SK-N-SH (cell line): ENCODE results near the gene FREY1. TPM values are rescaled to one million over a fixed set of nuclear protein-coding genes. Genes with fewer than 3 reads are reported as not detected.

Experiments used
- CTCF ChIA-PET: fragments of 300-600, 350-600 bp; formaldehyde crosslinking; extraction: SDS; loops from one replicate; lab custom pipeline; 2021; lab: Yijun Ruan, JAX
- POLR2A ChIA-PET: fragments of 350-600 bp; sonication (Branson Sonifier 250); formaldehyde crosslinking; extraction: SDS; loops from one replicate; lab custom pipeline; 2020; ENCODE audit warnings: antibody characterized with exemption, inconsistent platforms; lab: Yijun Ruan, JAX
- DNase-seq: peaks from one replicate; pipeline ENCODE4 v3.0.0; 2012
- H2AFZ ChIP-seq: fragments of 200-600 bp; sonication (generic); 2 replicates; pipeline ENCODE4 v1.8.1; 2016; ENCODE audit warnings: antibody characterized with exemption, mild to moderate bottlenecking, low read depth
- H3F3A ChIP-seq: fragments of 200-600 bp; sonication (generic); replicated peaks from 2 replicates; pipeline ENCODE3; 2016; ENCODE audit warnings: antibody characterized with exemption, mild to moderate bottlenecking; ENCODE audit not compliant: insufficient read depth
- H3K27ac ChIP-seq, 2 experiments: fragments of 200-500 bp in 1 of 2; fragments of 200-600 bp in 1 of 2; sonication (Bioruptor generic) in 1 of 2; sonication (generic), shearing (Covaris generic) in 1 of 2; 2 replicates each; pipeline versions ENCODE4 v1.5.1 to v1.6.1; 2014 to 2016; ENCODE audit warnings: low read depth in 2 of 2, inconsistent platforms in 1 of 2, low read length in 1 of 2, mild to moderate bottlenecking in 1 of 2, mixed read lengths in 1 of 2
- H3K27me3 ChIP-seq: fragments of 200-600 bp; sonication (generic), shearing (Covaris generic); 2 replicates; pipeline ENCODE4 v1.6.1; 2016; ENCODE audit warnings: mixed run types; ENCODE audit not compliant: insufficient read depth
- H3K36me3 ChIP-seq, 2 experiments: fragments of 200-500 bp in 1 of 2; fragments of 200-600 bp in 1 of 2; sonication (Bioruptor generic) in 1 of 2; sonication (generic) in 1 of 2; replicated peaks in 1 of 2; 2 replicates each; pipeline versions ENCODE3 to v1.5.1; 2014 to 2016; ENCODE audit warnings: low read length in 1 of 2, mild to moderate bottlenecking in 1 of 2; ENCODE audit not compliant: insufficient read depth in 2 of 2, control insufficient read depth in 1 of 2
- H3K4me1 ChIP-seq, 2 experiments: fragments of 200-500 bp in 1 of 2; fragments of 200-600 bp in 1 of 2; sonication (Bioruptor generic) in 1 of 2; sonication (generic), shearing (Covaris generic) in 1 of 2; 2 replicates each; pipeline versions ENCODE4 v1.5.1 to v1.6.1; 2014 to 2016; ENCODE audit warnings: low read depth in 1 of 2, low read length in 1 of 2, mixed run types in 1 of 2; ENCODE audit not compliant: insufficient read depth in 2 of 2, control insufficient read depth in 1 of 2
- H3K4me2 ChIP-seq: fragments of 200-600 bp; sonication (generic), shearing (Covaris generic); 2 replicates; pipeline ENCODE4 v1.6.1; 2017; ENCODE audit warnings: mixed run types
- H3K4me3 ChIP-seq, 2 experiments: fragments of 200-500 bp in 1 of 2; fragments of 200-600 bp in 1 of 2; sonication (Bioruptor generic) in 1 of 2; sonication (generic), shearing (Covaris generic) in 1 of 2; 2 replicates each; pipeline versions ENCODE4 v1.5.1 to v1.8.1; 2014 to 2016; ENCODE audit warnings: low read depth in 2 of 2, inconsistent platforms in 1 of 2, low read length in 1 of 2, mild to moderate bottlenecking in 1 of 2, mixed read lengths in 1 of 2, moderate library complexity in 1 of 2
- H3K79me2 ChIP-seq: fragments of 200-600 bp; sonication (generic); 2 replicates; pipeline ENCODE4 v1.8.1; 2017; ENCODE audit warnings: mild to moderate bottlenecking; ENCODE audit not compliant: insufficient read depth
- H3K9ac ChIP-seq: fragments of 200-600 bp; sonication (generic); 2 replicates; pipeline ENCODE4 v1.6.1; 2017; ENCODE audit warnings: mixed run types
- H3K9me2 ChIP-seq: fragments of 200-600 bp; sonication (generic); 2 replicates; pipeline ENCODE4 v1.6.1; 2017; ENCODE audit warnings: mixed run types
- H3K9me3 ChIP-seq: fragments of 200-600 bp; sonication (generic); 2 replicates; pipeline ENCODE4 v1.6.1; 2017; ENCODE audit warnings: mixed run types, mild to moderate bottlenecking, moderate library complexity
- H4K20me1 ChIP-seq: fragments of 200-600 bp; sonication (generic); 2 replicates; pipeline ENCODE4 v1.6.1; 2017; ENCODE audit warnings: mild to moderate bottlenecking, mixed run types; ENCODE audit not compliant: insufficient read depth
- EP300 ChIP-seq, 2 experiments: IDR thresholded peaks; 2 replicates each; pipeline versions ENCODE4 v1.4.0 to v1.6.1; 2012; ENCODE audit warnings: borderline replicate concordance in 1 of 2, low read depth in 1 of 2, low read length in 1 of 2
- IRF3 ChIP-seq: fragments of 150-350 bp; IDR thresholded peaks from 2 replicates; pipeline ENCODE4 v1.6.1; 2016; ENCODE audit warnings: mild to moderate bottlenecking, low read depth, low read length
- JUND ChIP-seq: IDR thresholded peaks from 2 replicates; pipeline ENCODE4 v1.4.0; 2012
- MXI1 ChIP-seq: IDR thresholded peaks from 2 replicates; pipeline ENCODE4 v1.6.1; 2012; ENCODE audit warnings: mild to moderate bottlenecking, low read depth, low read length, improper control_type of control experiment
- NFIC ChIP-seq: IDR thresholded peaks from 2 replicates; pipeline ENCODE4 v1.4.0; 2012; ENCODE audit warnings: borderline replicate concordance
- NRF1 ChIP-seq: IDR thresholded peaks from 2 replicates; pipeline ENCODE4 v1.6.1; 2012; ENCODE audit warnings: low read depth, mild to moderate bottlenecking, low read length
- POLR2AphosphoS5 ChIP-seq: IDR thresholded peaks from 2 replicates; pipeline ENCODE4 v1.6.1; 2012; ENCODE audit warnings: low read depth, low read length
- RAD21 ChIP-seq: IDR thresholded peaks from 2 replicates; pipeline ENCODE4 v1.6.1; 2012; ENCODE audit warnings: mild to moderate bottlenecking, low read length
- REST ChIP-seq: IDR thresholded peaks from 2 replicates; pipeline ENCODE4 v1.6.1; 2012; ENCODE audit warnings: mild to moderate bottlenecking, low read depth, low read length, moderate library complexity
- SIN3A ChIP-seq: IDR thresholded peaks from 2 replicates; pipeline ENCODE4 v1.6.1; 2012; ENCODE audit warnings: low read depth, mild to moderate bottlenecking, low read length, moderate library complexity, borderline replicate concordance
- SMC3 ChIP-seq: IDR thresholded peaks from 2 replicates; pipeline ENCODE4 v1.6.1; 2012; ENCODE audit warnings: low read depth, low read length, improper control_type of control experiment
- ZBTB33 ChIP-seq: IDR thresholded peaks from 2 replicates; pipeline ENCODE4 v1.4.0; 2012; ENCODE audit warnings: low read depth, borderline replicate concordance
- WGBS: methylation state at CpG from one replicate; pipeline ENCODE4 v1.1.6; 2017; ENCODE audit warnings: low lambda C conversion rate; 5-methylcytosine and 5-hydroxymethylcytosine counted together
- polyA plus RNA-seq, 3 experiments: library from polyadenylated mRNA; depleted of rRNA; stranded (reverse); fragments of >200 nt; gene quantifications; 2 replicates each; pipeline ENCODE4 v1.2.3, GENCODE V29; 2012

Gene FREY1
- polyA plus RNA-seq, 1 of the 3 experiments (the other 2 are of a cell fraction), result 0.30 TPM

GRCh38 chr11:45931739-45932138, 24.7 kb upstream of the FREY1 start (continued):
- no peak for TF ChIP-seq REST
- TF ChIP-seq NFIC, result no peak
- TF ChIP-seq NRF1, result no peak
- TF ChIP-seq MXI1, result no peak
- no peak for TF ChIP-seq POLR2AphosphoS5
- no peak for TF ChIP-seq SIN3A

GRCh38 chr11:45930951-45931570, 24.0 kb upstream of the FREY1 start:
- Histone ChIP-seq H3K9ac (no peak overlapping the region), H3K27me3 (no peaks in the 10 kb centered on the region)
- CTCF ChIA-PET, result interaction anchor here (0.8 to 1.0 kb wide), 3 partner anchors 14 to 75 kb away, joined by 3 to 5 read pairs (median 3); no protein-coding TSS in a partner anchor
- no peak for TF ChIP-seq RAD21
- TF ChIP-seq SMC3, result no peak
- no peak for TF ChIP-seq EP300 (IDR thresholded peaks at IDR 0.05; ENCODE audit: borderline replicate concordance in 1 of 2, low read depth in 1 of 2, low read length in 1 of 2)
- TF ChIP-seq JUND, result no peak
- no peak for TF ChIP-seq ZBTB33
- TF ChIP-seq IRF3, result no peak
- TF ChIP-seq, all 33 proteins: peak for 0
- H3K4me1 ChIP-seq, result peaks cover 0 to 5% of the 10 kb centered on the region in 2 experiments; a peak in 1 of 4 replicates
- POLR2A ChIA-PET, result no interaction called here
- H4K20me1 ChIP-seq, result no peaks in the 10 kb centered on the region
- no peak overlapping the region for H3K4me2 ChIP-seq
- no peak overlapping the region for H2AFZ ChIP-seq
- H3K9me3 ChIP-seq, result no peaks in the 10 kb centered on the region
- WGBS, result 88% methylated on average over 8 of the region's 8 CpGs
- H3K27ac ChIP-seq, result peak overlapping the region in 1 of 2 experiments; percentile 16; a peak in 1 of 4 replicates
- no peaks in the 10 kb centered on the region for H3F3A ChIP-seq
- no peaks in the 10 kb centered on the region for H3K9me2 ChIP-seq
- H3K4me3 ChIP-seq, result no peak overlapping the region
- no peak for DNase-seq
- no peaks in the 10 kb centered on the region for H3K79me2 ChIP-seq
- H3K36me3 ChIP-seq, result peaks cover 11 to 31% of the 10 kb centered on the region in 2 experiments
